ENCODE results near the gene GRM2. TPM values are rescaled to one million over a fixed set of nuclear protein-coding genes. Genes with fewer than 3 reads are reported as not detected.

Gene GRM2
- total and polyA plus RNA-seq, 8 donors = 0.06 to 0.58 (median 0.26) TPM; not detected in 4

DNA sequence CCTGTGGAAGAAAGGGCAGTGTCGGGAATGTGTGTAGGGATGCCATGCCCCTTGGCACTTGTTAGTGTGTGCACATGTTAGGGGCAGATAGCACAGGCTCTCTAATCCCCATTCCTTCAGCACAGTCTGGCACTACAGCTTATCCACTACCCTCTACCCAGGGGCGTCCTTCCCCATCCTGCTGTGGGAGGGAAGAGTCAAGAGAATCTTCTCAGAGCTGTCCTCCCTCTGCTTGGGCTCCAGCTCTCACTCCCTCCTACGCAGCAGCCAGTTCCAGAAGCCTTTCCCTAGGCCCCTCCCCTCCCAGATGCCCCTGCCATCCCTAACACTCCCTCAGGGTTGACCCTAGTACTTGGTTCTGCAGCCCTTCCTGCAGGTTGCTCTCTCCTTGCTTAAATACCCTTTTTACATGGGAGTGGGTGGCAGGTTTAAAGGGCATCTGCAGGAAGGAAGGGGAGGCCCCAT is 815 bp upstream of the GRM2 start:
- no peak overlapping the region for H3K4me3 ChIP-seq
- no peak for DNase-seq
- no peaks in the 10 kb centered on the region for H3K9me3 ChIP-seq
- peaks cover 5 to 14% (median 11%) of the 10 kb centered on the region in 4 donors for H3K4me1 ChIP-seq
- intact Hi-C loops (cut with DNase I; ENCODE audit: low total_unique reads) = no loop called here
- H3K27me3 ChIP-seq = peaks cover 0 to 15% (median 0%) of the 10 kb centered on the region in 3 donors
- TF ChIP-seq, protein P1, sequence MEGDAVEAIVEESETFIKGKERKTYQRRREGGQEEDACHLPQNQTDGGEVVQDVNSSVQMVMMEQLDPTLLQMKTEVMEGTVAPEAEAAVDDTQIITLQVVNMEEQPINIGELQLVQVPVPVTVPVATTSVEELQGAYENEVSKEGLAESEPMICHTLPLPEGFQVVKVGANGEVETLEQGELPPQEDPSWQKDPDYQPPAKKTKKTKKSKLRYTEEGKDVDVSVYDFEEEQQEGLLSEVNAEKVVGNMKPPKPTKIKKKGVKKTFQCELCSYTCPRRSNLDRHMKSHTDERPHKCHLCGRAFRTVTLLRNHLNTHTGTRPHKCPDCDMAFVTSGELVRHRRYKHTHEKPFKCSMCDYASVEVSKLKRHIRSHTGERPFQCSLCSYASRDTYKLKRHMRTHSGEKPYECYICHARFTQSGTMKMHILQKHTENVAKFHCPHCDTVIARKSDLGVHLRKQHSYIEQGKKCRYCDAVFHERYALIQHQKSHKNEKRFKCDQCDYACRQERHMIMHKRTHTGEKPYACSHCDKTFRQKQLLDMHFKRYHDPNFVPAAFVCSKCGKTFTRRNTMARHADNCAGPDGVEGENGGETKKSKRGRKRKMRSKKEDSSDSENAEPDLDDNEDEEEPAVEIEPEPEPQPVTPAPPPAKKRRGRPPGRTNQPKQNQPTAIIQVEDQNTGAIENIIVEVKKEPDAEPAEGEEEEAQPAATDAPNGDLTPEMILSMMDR (IDR thresholded peaks at IDR 0.05) = no peak
- TF ChIP-seq POLR2A (IDR thresholded peaks at IDR 0.05) = no peak
- H3K27ac ChIP-seq = no peak overlapping the region
- WGBS, 5 donors = 74 to 90% (median 81%) methylated on average over 3 of the region's 3 CpGs
- H3K36me3 ChIP-seq = peaks cover 25 to 52% (median 46%) of the 10 kb centered on the region in 4 donors

DNA sequence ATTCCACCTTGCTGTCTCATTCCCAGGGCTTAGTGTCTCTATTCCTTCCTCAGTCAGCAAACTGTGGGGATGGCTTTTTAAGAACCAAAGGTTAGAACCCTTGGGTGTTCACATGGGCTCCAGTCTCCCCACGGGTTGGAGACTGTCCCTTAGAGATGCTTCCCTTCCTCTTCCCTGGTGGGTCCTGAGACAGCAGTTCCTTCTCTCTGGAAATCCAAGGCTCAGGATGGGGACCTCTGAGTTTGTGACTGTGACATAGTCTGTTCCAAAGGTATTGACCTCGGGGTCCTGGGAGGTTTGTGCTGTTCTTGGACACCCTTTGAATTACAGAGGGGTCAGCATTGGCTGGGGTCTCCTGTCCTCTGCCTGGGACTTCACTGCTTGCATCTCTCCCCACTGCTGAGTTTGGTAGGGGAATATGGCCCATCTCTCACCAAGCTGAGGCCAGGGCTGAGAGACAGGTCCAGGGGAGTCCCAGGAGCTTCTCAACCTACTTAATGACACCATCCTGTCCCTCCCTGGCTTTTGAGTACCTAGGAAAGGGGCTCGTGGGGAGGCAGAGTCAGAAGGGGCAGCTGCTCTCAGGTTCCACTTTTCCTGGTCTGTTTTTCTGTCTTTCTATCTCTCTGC is 1.5 kb downstream of the GRM2 start:
- H3K4me3 ChIP-seq = no peak overlapping the region
- H3K27me3 ChIP-seq = peaks cover 0 to 15% (median 0%) of the 10 kb centered on the region in 3 donors
- DNase-seq = no peak
- intact Hi-C loops (cut with DNase I; ENCODE audit: low total_unique reads) = no loop called here
- no peaks in the 10 kb centered on the region for H3K9me3 ChIP-seq
- H3K4me1 ChIP-seq = peaks cover 5 to 14% (median 11%) of the 10 kb centered on the region in 4 donors
- no peak for TF ChIP-seq POLR2AphosphoS5 (IDR thresholded peaks at IDR 0.05)
- no peak for TF ChIP-seq POLR2A (IDR thresholded peaks at IDR 0.05)
- TF ChIP-seq, protein P1 (IDR thresholded peaks at IDR 0.05) = no peak
- no peak for TF ChIP-seq EP300 (IDR thresholded peaks at IDR 0.05)
- H3K27ac ChIP-seq = no peak overlapping the region
- H3K36me3 ChIP-seq = peaks cover 10 to 29% (median 23%) of the 10 kb centered on the region in 4 donors
- 63 to 79% (median 71%) methylated on average over 3 of the region's 3 CpGs for WGBS, 5 donors

DNA sequence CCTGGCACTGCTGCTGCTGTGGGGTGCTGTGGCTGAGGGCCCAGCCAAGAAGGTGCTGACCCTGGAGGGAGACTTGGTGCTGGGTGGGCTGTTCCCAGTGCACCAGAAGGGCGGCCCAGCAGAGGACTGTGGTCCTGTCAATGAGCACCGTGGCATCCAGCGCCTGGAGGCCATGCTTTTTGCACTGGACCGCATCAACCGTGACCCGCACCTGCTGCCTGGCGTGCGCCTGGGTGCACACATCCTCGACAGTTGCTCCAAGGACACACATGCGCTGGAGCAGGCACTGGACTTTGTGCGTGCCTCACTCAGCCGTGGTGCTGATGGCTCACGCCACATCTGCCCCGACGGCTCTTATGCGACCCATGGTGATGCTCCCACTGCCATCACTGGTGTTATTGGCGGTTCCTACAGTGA is 2.1 kb downstream of the GRM2 start:
- H3K4me1 ChIP-seq = peaks cover 5 to 14% (median 11%) of the 10 kb centered on the region in 4 donors
- no peak overlapping the region for H3K27ac ChIP-seq
- intact Hi-C loops (cut with DNase I; ENCODE audit: low total_unique reads) = no loop called here
- DNase-seq = no peak
- no peaks in the 10 kb centered on the region for H3K9me3 ChIP-seq
- no peak overlapping the region for H3K4me3 ChIP-seq
- H3K36me3 ChIP-seq = peaks cover 4 to 22% (median 16%) of the 10 kb centered on the region in 4 donors
- WGBS, 5 donors = 87 to 94% (median 92%) methylated on average over 15 to 17 of the region's 17 CpGs
- H3K27me3 ChIP-seq = peaks cover 0 to 15% (median 0%) of the 10 kb centered on the region in 3 donors
- TF ChIP-seq POLR2AphosphoS5 (IDR thresholded peaks at IDR 0.05) = no peak
- TF ChIP-seq EP300 (IDR thresholded peaks at IDR 0.05) = no peak
- TF ChIP-seq, protein P1 (IDR thresholded peaks at IDR 0.05) = no peak
- TF ChIP-seq POLR2A (IDR thresholded peaks at IDR 0.05) = no peak

DNA sequence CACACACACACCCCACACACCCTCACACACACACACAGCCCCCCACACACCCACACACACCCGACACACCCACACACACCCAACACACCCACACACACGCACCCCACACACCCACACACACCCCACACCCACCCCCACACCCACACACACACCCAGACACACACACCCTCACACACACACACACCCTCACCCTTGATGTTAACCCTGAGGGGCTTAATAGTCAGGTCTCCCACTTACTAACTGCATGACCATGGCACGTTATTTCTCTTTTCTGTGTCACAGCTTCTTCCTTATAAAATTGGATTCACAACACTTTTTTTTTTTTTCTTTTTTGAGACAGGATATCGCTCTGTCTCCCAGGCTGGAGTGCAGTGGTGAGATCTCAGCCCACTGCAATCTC is 2.8 kb downstream of the GRM2 start:
- peaks cover 0 to 15% (median 0%) of the 10 kb centered on the region in 3 donors for H3K27me3 ChIP-seq
- intact Hi-C loops (cut with DNase I; ENCODE audit: low total_unique reads) = no loop called here
- no peak overlapping the region for H3K4me3 ChIP-seq
- no peak for DNase-seq
- no peak overlapping the region for H3K27ac ChIP-seq
- H3K4me1 ChIP-seq = peaks cover 5 to 14% (median 11%) of the 10 kb centered on the region in 4 donors
- 38 to 69% (median 60%) methylated on average over 2 to 4 of the region's 4 CpGs for WGBS, 5 donors
- TF ChIP-seq, protein P1 (IDR thresholded peaks at IDR 0.05) = no peak
- TF ChIP-seq EP300 (IDR thresholded peaks at IDR 0.05) (no peak), POLR2AphosphoS5 (IDR thresholded peaks at IDR 0.05) (no peak), POLR2A (IDR thresholded peaks at IDR 0.05) (no peak)
- H3K9me3 ChIP-seq = no peaks in the 10 kb centered on the region
- H3K36me3 ChIP-seq = peaks cover 0 to 15% (median 9%) of the 10 kb centered on the region in 4 donors
